ENCODE data around the gene GAPDHS.

- no peak for TF ChIP-seq POLR2A (IDR thresholded peaks at IDR 0.05)
- TF ChIP-seq CTCF (IDR thresholded peaks at IDR 0.05 in 4 of 5, conservative IDR thresholded peaks at IDR 0.05 in 1 of 5), result no peak
These were observed 651 bp downstream of the GAPDHS start for GRCh38 chr19:35533822-35534392.
